IPS-18c (cell line): Measurements from ENCODE around the gene CNKSR3.

Experiments used
- H3K4me3 ChIP-seq: 2 replicates; pipeline ENCODE4 v1.7.0; 2013; ENCODE audit warnings: low read depth, mild to moderate bottlenecking, low read length, moderate library complexity; ENCODE audit not compliant: insufficient read depth
- H3K9me3 ChIP-seq: one replicate; pipeline ENCODE4 v1.6.1; 2013; ENCODE audit warnings: mild to moderate bottlenecking, low read length, moderate library complexity; ENCODE audit not compliant: control insufficient read depth, insufficient read depth

CNKSR3 gene

DNA sequence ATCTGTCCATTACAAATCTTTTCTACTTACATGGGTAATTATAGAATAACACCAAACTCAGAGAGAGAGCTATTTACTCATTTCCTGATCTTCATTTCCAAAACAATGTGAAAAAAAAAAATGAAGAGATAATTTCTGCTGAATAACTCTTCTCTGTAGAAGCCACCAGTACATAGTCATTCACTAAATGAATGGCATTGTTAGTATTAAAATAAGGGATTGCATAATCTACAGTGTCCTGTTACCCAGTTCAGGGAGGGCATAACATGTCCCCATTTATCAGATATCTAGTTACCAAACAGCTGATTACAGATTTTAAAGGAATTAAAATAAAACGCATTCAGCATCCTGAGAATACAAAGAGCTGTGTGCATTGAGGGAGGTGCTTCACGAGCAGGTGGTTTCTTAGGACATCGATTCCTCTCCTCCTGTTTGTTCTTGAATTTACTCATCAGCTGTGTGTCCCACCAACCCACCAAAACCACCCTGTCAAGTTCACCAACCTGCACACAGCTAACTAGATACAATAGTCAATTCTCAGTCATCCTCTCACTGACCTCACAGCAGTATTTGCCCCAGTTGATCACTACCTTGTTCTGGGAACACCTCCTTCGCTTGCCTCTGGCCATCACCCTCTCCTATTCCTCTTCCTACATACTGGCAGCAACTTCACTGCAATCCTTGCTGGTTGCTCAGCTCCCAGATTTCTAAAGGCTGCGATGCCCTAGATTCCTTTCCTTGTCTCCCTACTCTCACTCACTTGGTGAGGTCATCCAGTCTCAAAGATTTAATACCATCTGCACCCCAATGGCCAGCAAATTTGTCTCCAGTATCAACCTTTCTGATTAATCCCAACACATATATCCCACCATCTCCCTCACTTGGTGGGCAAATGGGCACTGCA lies 18.7 kb downstream of the CNKSR3 start:
- Histone ChIP-seq H3K4me3 (no peak overlapping the region), H3K9me3 (no peaks in the 10 kb centered on the region)

DNA sequence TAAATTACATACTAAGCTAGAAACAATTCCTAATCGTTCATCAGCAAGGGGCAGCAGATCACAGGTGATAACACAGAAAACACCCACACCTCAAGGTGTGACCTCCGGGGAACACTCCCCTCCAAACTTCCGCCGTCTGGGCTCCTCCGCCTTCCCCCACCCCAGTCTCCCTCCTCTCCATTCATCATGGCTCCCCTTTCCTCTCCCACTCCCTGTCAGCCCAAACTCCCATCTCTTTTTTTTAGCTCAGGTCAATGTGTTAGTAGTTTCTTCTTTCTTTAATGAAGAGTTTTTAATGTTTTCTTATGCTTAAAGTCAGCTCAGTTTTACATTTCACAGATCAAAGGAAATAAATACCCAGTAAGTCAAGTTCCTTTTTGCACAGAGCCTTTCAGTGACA lies 20.7 kb downstream of the CNKSR3 start:
- Histone ChIP-seq H3K4me3 (no peak overlapping the region), H3K9me3 (no peaks in the 10 kb centered on the region)

DNA sequence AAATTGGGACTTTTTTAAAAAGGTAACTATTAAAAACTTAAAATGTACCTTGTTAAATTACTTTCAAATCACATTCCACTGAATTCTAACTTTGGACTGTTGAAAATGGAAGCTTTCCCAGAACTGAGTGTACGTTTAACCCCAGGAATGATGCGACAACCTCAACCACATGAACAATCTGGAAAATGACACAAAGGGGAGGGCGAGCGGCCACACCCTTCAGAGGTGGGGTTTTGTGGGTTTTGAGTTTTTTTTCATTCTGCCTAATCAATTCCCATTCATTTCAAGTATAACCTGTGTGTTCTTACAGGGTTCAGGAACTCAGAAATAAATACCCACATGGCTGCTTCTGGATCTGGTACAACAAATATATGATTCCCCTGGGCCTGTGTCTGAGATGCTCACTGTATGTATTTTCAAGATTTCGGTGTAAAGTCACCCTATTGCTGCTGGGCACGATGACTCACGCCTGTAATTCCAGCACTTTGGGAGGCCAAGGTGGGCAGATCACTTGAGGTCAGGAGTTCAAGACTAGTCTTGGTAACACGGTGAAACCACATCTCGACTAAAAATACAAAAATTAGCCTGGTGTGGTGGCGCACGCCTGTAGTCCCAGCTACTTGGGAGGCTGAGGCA lies 21.6 kb downstream of the CNKSR3 start:
- Histone ChIP-seq H3K4me3 (no peak overlapping the region), H3K9me3 (no peaks in the 10 kb centered on the region)

DNA sequence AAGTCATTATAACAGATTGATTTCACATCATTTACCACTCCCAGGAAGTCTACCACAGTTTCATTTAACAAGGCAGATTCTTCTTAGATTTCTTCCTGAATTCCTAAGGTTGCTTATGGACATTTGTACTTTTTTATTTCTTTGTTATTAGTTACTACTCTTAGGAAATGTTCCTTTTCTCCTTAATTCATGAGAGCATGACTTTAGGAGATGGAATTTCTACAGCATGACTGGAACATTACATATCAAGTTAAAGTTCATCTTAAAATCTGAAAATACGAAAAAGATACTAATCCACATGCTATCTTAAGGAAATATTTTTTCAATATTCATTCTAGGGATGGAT lies 22.3 kb downstream of the CNKSR3 start:
- Histone ChIP-seq H3K9me3 (no peaks in the 10 kb centered on the region), H3K4me3 (no peak overlapping the region)

DNA sequence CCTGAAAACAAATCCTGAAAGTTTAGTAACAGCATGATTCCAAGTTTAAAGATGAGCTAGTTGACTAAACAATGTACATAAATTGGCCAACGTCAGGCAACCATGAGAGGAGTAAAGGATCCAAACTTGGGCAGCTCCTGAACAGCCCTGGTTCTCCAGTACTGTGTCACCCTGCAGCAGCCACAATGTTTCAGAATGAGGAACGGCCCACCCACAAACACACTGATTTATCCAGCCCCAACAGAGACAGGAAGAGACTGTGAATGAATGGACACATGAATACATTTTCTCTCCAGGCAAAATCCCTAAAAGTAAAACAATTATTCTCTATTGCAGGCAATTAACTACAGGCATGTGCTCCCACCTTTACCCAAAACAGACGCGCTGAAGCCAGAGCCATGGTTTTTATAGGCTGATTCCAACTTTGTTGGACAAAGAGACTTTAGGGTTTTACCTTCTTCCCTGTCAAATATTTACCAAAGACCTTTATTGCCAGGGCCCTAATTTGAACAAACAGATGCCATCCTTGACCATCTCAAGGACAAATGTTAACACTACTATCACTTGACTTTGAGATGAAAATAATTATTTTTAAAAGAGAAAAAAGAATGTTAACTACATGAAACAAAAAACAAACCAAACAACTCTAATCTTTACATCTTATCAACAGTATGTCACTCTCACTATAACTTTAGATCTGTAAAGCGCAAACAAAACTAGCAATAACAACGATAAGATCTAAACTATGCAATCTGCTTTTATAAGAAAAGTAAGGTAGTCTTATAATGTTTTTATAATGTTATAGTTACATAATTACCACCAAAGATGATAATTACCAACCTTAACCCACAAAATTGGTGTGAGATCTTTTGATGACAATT lies 22.9 kb downstream of the CNKSR3 start:
- no peak overlapping the region for H3K4me3 ChIP-seq

DNA sequence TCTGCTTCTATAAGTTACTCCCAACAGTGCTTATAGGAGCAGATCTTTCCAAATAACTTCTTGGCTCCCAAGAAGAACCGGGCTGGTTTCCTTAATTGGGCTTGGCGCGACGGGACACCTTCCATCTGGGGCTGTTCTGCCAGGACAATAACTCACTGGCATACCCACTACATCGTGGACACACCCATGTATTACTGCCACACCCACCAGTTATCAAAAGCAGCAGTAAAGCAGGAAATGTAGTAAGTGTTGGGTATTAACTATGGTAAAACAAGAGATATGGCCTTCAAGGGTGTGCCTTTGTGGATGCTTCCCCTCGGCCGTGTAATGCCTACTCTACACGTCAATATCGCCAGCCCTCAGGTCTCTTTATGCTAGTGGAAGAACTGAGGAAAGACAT lies 24.7 kb downstream of the CNKSR3 start:
- no peak overlapping the region for H3K4me3 ChIP-seq
- H3K9me3 ChIP-seq: no peaks in the 10 kb centered on the region

More for the DNA sequence above, 22.9 kb downstream of the CNKSR3 start:
- H3K9me3 ChIP-seq: no peaks in the 10 kb centered on the region

DNA sequence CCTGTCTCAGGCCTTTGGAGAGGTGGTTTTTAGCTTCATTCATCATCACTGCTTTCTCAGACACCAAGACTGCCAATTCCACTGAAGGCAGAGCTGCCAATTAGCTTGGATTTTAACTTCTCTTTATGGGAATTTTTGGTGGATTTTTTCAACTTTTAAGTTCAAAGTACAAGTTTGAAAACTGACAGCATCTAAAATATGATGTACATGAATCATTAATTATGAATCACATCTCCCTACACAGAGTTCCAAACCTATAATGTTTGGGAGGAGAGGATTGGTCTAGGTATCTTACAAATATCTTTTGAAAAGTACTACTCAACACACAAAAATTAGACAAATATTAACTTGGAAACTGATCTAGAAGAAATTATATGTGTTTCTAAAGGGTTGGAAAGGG lies 25.5 kb downstream of the CNKSR3 start:
- H3K9me3 ChIP-seq: no peaks in the 10 kb centered on the region
- H3K4me3 ChIP-seq: no peak overlapping the region

DNA sequence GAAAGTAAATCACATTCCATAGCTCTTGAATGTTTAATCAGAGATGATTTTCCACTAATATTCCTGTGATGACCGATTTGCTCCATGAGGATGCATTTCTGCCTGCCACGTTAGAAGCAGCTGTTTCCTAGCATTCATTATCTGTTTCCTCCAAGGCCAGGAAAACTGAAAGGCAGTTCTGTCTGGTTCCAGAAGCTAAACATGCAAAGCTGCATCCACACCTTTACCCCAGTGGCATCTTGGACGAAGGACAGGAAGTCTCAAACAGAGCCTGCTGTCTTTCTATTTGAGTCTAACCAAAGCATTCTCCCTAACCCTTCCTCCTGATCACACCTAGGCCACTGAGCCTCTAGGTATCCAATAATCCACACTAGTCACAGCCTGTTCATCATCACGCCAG lies 27.6 kb downstream of the CNKSR3 start:
- no peak overlapping the region for H3K4me3 ChIP-seq
- H3K9me3 ChIP-seq: no peaks in the 10 kb centered on the region

DNA sequence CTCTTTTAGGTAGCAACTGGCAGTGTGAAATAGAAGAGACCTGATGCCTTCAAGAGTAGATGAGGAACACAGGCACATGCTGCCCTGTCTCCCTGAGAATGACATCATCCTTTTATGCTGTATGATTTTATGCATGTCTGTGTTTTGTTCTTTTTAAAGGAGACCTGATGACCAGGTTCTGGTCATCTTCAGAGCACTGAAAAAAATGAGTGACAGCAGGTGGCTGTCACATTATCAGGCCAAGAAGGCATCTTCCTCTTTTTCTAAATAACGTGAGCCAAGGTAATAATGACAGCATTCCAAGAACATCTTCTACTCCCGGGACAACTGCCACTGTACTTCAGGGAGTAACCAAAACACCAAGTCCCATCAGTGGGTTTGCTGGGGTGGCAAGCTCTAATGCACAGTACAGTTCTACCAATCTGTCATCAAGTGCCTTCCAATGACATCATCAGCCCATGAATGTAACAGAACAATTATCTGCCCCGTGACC lies 28.9 kb downstream of the CNKSR3 start:
- H3K4me3 ChIP-seq: no peak overlapping the region

DNA sequence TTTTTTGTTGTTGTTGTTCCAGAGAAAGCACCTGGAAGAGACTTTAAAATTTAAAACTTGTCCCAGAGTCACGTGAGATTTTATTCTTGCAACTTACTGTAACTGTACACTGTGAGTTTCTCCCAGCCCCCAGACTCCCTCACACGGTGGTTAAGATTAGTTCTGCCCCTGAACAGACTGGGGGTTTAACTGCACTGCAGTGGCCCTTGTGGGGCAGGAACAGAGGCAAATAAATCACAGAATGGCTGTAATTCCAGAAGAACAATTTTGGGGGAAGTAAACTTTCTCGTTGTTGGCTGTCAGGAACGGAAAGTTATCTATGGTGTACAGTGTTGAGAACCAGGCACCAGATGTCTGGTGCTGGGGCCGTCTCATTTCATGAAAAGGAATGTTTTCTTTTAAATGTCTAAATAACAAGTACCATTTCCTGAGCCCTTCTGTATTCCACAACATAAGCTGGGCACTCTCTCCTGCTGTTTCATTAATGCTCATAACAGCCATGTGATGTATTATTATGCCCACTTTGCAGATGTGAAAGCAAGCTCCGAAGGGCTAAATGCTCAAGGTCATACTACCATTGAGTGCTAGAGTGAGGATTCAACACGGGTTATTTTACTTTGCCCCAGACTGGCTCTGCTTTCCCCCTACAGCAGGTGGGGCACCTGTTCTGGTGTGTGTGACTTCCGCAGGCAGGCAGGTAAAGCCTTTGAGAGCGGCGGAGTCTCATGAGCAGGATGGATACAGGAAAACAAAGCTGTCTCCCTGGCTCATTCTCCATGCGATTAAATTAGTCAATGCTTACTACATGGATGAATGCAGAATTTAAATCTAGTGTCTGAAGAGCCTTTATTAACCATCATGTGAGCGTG lies 30.5 kb downstream of the CNKSR3 start:
- Histone ChIP-seq H3K4me3 (no peak overlapping the region), H3K9me3 (no peaks in the 10 kb centered on the region)

More for the DNA sequence above, 28.9 kb downstream of the CNKSR3 start:
- H3K9me3 ChIP-seq: no peaks in the 10 kb centered on the region

DNA sequence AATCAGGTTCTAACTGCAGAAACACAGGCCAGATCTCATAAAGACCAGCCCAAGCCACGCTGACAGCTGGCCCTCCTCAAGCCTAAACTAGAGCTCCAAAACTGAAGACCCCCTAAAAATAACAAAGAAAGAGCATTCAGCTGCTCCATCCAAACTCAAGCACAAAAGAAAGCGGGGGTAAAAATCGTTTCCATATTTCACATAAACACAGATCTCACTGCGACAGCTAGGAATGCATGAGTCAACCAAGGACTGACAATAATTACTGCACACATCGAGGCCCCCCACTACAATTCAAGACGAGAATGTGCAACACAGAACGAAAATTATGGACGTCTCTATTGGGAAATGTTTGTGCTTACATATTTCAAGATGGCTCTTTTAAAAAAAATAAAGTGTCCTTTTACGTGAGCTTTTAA lies 31.1 kb downstream of the CNKSR3 start:
- Histone ChIP-seq H3K4me3 (no peak overlapping the region), H3K9me3 (no peaks in the 10 kb centered on the region)

DNA sequence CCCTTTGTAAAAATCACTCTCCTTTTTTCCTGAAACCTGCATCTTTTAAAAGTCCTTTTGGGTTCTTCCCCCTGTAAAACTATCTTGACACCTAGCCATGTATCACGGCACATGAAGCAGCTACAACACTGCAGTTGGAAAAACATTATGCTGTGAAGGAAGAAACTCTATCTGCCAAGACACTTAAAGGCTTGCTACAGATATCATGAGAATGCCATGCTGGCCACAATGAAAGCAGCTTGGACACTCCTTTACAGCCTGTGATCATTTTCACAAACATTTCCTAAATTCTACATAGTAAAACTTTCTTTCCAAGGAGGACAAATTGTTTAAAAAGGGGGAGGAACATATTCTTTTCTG lies 31.8 kb downstream of the CNKSR3 start:
- H3K4me3 ChIP-seq: no peak overlapping the region
- H3K9me3 ChIP-seq: no peaks in the 10 kb centered on the region

DNA sequence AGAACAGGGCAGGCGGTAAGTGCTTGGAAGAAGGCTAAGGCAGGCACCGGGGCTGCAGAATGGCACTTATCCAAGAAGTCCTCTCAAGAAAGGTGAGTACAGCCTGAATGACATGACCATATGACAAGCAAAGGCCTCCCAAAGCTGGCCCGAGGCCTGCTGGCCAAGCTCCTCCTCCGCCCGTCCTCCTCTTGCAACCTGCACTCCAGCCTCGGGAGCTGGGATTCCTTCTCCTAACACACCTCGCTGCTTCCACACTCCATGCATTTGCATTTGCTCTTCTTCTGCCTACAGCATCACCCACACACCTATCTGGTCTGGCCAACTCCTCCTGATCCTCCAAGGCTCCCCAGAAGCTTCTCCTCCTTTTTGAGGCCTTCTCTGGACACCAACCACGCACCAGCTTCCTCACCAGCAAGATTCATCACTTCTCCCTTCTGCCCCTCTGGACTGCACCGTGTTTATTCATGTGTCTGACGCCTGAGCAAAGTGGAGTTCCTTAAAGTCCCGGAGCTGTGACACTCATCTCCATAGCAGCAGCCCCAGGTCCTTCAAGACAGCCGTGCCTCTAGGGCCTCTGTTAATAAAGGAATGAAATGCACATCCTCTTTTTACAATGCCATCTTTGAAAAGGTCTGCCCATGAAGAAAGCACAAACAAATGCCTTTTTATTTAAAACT lies 32.3 kb downstream of the CNKSR3 start:
- Histone ChIP-seq H3K4me3 (no peak overlapping the region), H3K9me3 (no peaks in the 10 kb centered on the region)

DNA sequence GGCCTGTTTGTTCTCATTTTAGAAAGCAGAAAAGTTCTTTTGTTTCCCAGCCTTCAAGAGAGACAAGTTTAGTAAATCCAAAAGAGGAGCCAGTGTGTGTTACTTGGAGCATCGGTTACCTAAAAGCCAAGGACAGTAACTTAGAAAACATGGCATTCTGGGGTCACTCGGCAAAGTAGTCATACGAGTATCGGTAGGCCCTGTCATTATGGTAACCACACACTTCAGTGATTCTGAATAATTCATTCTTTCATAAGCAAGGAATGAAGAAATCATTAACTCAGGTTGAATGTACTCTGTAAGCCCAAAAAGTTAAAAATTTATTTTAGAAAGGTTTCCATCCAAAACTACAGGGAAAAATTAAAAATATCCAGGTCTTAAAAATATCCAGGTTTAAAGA lies 34.0 kb downstream of the CNKSR3 start:
- H3K4me3 ChIP-seq: no peak overlapping the region
- no peaks in the 10 kb centered on the region for H3K9me3 ChIP-seq

DNA sequence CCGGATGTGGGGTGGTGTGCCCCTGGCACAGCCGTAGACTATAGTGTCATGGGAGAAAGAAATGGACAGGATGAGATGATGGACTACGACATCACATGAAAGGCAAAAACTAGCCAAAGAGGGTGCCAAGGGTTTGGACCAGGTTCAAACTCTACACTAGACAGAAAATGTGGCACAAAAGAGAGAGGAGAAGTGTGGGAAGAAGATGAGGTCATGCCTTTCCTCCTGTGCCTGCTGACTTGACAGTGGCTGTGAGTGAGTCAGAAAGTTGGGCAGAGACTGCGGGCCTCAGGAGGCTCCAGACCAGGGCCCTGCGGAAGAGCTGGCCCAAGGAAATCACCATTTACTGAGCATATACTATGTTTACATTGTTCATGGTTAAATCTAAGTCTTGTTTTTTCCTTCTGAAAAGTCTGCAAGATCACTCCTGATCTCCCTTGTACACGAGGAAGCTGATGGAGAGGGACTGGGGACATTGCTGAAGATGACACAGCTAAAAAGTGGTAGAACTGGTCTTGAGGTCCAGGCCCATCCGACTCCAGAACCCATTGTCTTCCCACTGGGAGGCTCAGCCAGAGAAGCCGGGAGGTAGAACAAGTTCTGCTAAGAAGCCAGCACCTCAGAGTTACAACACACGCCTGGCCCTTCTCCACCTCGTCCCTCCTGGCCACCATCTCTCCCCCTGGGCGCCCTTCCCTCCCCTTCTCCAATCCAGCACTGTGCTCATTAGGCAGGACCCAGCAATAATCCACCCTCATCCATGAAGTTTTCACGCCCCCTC lies 35.6 kb downstream of the CNKSR3 start:
- H3K4me3 ChIP-seq: no peak overlapping the region

DNA sequence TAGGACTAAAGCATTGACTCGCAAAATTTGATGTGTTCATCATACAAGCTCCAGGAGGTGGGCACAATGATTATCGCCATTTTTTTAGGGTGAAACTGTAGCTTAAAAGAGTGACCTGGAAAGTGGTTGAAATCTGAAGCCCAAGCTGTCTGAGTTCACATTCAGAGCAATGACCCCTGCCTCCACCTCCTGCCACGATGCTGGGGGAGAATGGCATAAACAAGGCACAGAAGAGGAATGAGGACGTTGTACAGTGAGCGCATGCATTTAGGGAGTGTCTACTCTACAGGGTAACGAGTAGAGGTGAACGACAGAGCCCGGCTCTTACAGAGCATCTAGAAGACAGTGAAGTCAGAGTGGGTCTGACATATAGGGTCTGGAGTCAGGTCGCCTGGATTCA lies 37.2 kb downstream of the CNKSR3 start:
- H3K4me3 ChIP-seq: no peak overlapping the region
- no peaks in the 10 kb centered on the region for H3K9me3 ChIP-seq

More for the DNA sequence above, 35.6 kb downstream of the CNKSR3 start:
- no peaks in the 10 kb centered on the region for H3K9me3 ChIP-seq
